Activated CD4-positive, alpha-beta T cell treated with anti-CD3 and anti-CD28 coated beads for 36 hours (primary cell): ENCODE results near the gene PATE1. TPM values are rescaled to one million over a fixed set of nuclear protein-coding genes. Genes with fewer than 3 reads are reported as not detected.

Source experiments
- ATAC-seq: fragments of 200-7000 bp; cut with Tn5 transposase; one replicate; pipeline ENCODE4 v1.10.0; 2021; ENCODE audit warnings: mild to moderate bottlenecking, moderate library complexity
- CTCF ChIA-PET: fragments of 350-600 bp; sonication (Branson Sonifier 250); formaldehyde crosslinking; loops from one replicate; lab custom pipeline; 2021; ENCODE audit warnings: antibody characterized with exemption; lab: Charles Lee
- POLR2A ChIA-PET: fragments of 350-600 bp; sonication (Branson Sonifier 250); formaldehyde crosslinking; loops from one replicate; lab custom pipeline; 2021; ENCODE audit warnings: antibody characterized with exemption, inconsistent platforms; lab: Charles Lee
- DNase-seq: peaks from one replicate; pipeline ENCODE4 v3.0.0-alpha.2; 2020
- H3K27ac Mint-ChIP-seq: one replicate; pipeline ENCODE4 v1.8.0; 2021; ENCODE audit warnings: mixed read lengths
- H3K27me3 Mint-ChIP-seq: one replicate; pipeline ENCODE4 v1.8.0; 2021; ENCODE audit warnings: mixed read lengths
- H3K36me3 Mint-ChIP-seq: one replicate; pipeline ENCODE4 v1.8.0; 2021; ENCODE audit warnings: low read depth, mixed read lengths
- H3K4me1 Mint-ChIP-seq: one replicate; pipeline ENCODE4 v1.8.0; 2021; ENCODE audit warnings: mixed read lengths
- H3K4me3 Mint-ChIP-seq: one replicate; pipeline ENCODE4 v1.8.0; 2021; ENCODE audit warnings: mild to moderate bottlenecking, moderate library complexity, mixed read lengths
- H3K9me3 Mint-ChIP-seq: one replicate; pipeline ENCODE4 v1.8.0; 2021; ENCODE audit warnings: low read depth, mixed read lengths
- intact Hi-C, 2 experiments: fragments of 100-400 bp; cut with DNase I in 1 of 2; cut with micrococcal nuclease in 1 of 2; formaldehyde crosslinking; loops; one replicate each; pipeline versions ENCODE4 v1.14.2 to v1.15.1; 2022 to 2024; cut with DNase I, micrococcal nuclease
- total RNA-seq, 2 experiments: library from RNA; stranded (reverse); gene quantifications; one replicate each; pipeline ENCODE4 v1.2.3, GENCODE V29; 2021

Gene PATE1
- total RNA-seq, 2 experiments from 2014 or later, result not detected

DNA sequence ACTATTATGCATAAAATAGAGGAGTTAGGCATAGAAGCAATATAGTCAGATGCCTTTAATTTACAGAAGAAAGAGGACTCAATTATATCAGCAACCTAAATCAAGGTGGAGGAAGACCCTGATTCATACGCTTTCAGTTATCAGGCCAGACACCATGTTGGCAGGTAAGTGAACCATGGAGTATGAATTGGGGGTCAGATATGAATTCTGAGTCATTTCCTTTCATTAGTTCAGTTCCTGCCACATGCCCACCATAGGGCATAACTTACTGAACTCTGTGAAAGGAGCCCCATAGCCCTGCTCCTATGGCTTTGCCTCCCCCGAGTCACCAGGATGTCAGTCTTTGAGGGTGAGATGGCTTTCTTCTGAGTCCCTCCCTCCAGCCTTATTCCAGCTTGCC, 17.4 kb downstream of the PATE1 start:
- Mint-ChIP-seq H3K27ac (no peak overlapping the region), H3K27me3 (peaks cover 12% of the 10 kb centered on the region), H3K4me3 (no peak overlapping the region), H3K4me1 (no peaks in the 10 kb centered on the region), H3K36me3 (no peaks in the 10 kb centered on the region), H3K9me3 (peaks cover 5% of the 10 kb centered on the region)
- ChIA-PET POLR2A (no interaction called here), CTCF (no interaction called here)
- ATAC-seq (no peak), DNase-seq (no peak)
- intact Hi-C loops, result no loop called here

DNA sequence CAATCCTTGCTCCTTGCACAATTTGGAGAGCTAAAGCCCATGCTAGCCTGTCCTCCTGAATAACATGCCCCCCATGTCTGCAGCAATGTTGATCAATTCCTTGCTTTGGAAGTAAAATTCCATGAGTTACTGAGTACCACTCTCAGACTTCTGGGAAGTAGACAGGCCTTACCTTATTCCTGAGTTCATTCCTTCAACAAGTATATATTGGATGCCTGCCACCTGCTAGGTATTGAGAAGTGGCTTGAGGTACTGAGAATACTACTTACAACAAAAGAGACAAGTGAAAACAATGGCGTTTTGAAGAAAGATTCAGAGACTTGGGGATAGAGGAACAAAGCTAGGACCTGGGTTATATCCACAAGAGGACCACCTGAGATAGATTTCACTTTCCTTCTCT, 20.2 kb downstream of the PATE1 start:
- no peak for ATAC-seq
- H3K9me3 Mint-ChIP-seq, result no peaks in the 10 kb centered on the region
- H3K4me1 Mint-ChIP-seq, result peaks cover 3% of the 10 kb centered on the region
- no peaks in the 10 kb centered on the region for H3K36me3 Mint-ChIP-seq
- intact Hi-C loops, result no loop called here
- H3K27ac Mint-ChIP-seq, result no peak overlapping the region
- ChIA-PET CTCF (no interaction called here), POLR2A (no interaction called here)
- H3K27me3 Mint-ChIP-seq, result peaks cover 14% of the 10 kb centered on the region
- H3K4me3 Mint-ChIP-seq, result no peak overlapping the region
- no peak for DNase-seq

DNA sequence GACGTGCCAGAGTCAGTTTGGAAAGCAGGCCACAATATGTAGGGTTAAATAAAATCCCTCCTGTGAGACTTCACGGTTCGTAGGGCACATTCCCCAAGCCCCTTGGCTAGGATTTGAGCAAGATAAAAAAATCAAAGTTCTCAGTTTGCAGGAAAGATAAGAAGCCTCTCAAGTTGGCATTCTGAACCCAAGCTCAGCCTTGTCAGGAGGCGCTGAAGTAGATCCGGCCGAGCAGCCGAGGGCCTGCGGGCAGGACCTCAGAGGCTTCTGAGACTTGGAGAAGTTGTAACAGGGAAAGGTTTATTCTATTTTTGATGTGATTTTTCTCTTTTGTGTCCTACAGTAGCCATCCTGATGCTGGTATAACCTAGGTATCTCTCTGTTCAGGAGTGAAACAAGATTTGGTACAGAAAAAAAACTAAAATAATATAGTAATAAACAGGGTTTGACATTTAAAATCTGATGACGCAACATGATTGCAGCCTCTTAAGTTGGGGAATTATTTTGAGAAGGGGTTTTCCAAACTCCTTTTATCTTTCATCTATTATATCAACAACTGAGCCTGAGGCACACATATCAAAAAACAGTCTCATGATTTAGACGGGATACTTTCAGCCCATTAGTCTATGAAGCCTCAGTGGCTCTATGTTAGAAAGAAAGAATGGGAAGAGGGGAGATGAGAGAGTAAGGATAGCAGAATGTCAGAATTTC, 22.4 kb downstream of the PATE1 start:
- Mint-ChIP-seq H3K4me3 (no peak overlapping the region), H3K9me3 (no peaks in the 10 kb centered on the region), H3K27ac (peak overlapping the region; percentile 26), H3K27me3 (peaks cover 13% of the 10 kb centered on the region), H3K36me3 (no peaks in the 10 kb centered on the region), H3K4me1 (peaks cover 3% of the 10 kb centered on the region)
- ChIA-PET CTCF (no interaction called here), POLR2A (no interaction called here)
- DNase-seq (peak; percentile 9), ATAC-seq (no peak)
- intact Hi-C loops, result no loop called here

DNA sequence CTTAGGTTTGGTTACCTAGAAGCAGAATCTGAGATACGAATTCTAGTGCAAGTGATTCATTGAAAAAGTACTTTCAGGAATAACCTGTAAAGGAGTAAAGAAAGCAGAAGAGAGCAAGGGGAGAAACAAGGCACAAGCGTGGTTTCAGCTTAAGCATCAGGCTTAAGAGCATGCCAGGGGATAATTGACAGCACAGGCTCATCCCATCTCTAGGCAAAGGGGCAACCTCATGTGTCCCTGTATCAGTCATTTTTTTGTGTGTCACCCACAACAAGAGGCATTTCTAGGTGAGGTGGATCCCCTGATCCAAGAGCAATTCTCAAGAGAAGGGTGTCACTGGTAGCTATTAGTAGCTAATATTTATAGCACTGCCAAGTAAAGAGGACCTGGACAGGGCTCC, 24.5 kb downstream of the PATE1 start:
- ATAC-seq (no peak), DNase-seq (no peak)
- Mint-ChIP-seq H3K4me1 (peaks cover 3% of the 10 kb centered on the region), H3K36me3 (no peaks in the 10 kb centered on the region), H3K9me3 (no peaks in the 10 kb centered on the region), H3K27ac (no peak overlapping the region), H3K4me3 (no peak overlapping the region), H3K27me3 (peaks cover 11% of the 10 kb centered on the region)
- intact Hi-C loops, result no loop called here
- ChIA-PET CTCF (no interaction called here), POLR2A (no interaction called here)

DNA sequence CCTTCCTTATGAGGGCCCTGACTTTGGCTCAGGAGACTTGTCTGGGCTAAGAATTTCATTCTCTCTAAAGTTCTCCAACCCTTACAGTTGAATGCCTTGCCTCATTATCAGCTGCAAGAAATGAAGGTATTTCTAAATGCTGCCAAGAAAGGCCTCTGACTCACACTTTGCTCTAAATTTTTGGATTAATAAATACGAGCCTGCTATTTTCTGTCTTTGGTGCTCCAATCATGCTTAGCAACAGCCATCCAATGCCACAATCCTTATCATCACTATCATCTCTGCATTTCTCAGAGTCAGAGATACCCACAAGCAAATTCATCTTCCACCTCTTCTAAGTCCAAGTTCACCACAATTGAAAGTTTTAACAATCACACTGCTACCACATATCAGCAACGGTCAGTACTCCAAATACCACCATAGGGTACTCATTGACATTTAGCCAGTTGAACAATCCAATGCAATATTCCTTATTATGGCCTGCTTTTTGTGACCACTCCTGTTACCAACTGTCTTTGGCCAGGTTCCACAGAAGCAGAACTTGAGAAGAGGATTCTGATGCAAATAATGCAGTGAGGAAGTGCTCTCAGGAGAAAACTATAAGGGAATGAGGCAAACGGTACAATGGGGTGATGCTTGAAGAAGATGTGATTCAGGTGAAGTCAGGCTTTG, 26.9 kb downstream of the PATE1 start:
- intact Hi-C loops, result no loop called here

DNA sequence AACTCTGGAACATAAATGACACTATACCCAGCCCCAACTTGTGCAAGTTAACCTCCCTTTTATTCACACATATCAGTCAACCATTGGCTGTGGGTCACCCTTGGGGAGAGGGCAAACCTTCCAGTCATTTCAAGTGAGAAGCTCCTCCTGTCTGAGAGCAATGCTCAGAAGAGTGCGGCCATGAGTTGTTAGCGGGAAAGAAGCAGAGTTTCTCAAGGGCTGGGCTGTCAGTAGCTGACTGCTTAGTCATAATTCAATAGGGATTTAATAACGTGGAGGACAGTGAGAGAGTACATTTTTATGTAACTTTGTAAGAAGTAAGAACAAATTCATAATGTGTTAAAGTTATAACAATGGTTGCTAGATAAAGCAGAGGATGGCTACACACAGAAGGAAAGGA, 27.4 kb downstream of the PATE1 start:
- no peaks in the 10 kb centered on the region for H3K9me3 Mint-ChIP-seq
- ChIA-PET CTCF (no interaction called here), POLR2A (no interaction called here)
- no peak overlapping the region for H3K27ac Mint-ChIP-seq
- intact Hi-C loops, result no loop called here
- ATAC-seq (no peak), DNase-seq (no peak)
- H3K4me1 Mint-ChIP-seq, result peaks cover 3% of the 10 kb centered on the region
- H3K36me3 Mint-ChIP-seq, result no peaks in the 10 kb centered on the region
- H3K27me3 Mint-ChIP-seq, result peaks cover 17% of the 10 kb centered on the region
- no peak overlapping the region for H3K4me3 Mint-ChIP-seq

More for the DNA sequence above, 26.9 kb downstream of the PATE1 start:
- peaks cover 15% of the 10 kb centered on the region for H3K27me3 Mint-ChIP-seq
- CTCF ChIA-PET, result interaction anchor here (0.8 kb wide), 1 partner anchor 40 kb away, joined by 3 read pairs; no protein-coding TSS in a partner anchor
- no peaks in the 10 kb centered on the region for H3K36me3 Mint-ChIP-seq
- ATAC-seq, result no peak
- no peak overlapping the region for H3K4me3 Mint-ChIP-seq
- H3K4me1 Mint-ChIP-seq, result peaks cover 3% of the 10 kb centered on the region
- no peaks in the 10 kb centered on the region for H3K9me3 Mint-ChIP-seq
- H3K27ac Mint-ChIP-seq, result peak overlapping the region; percentile 1
- no peak for DNase-seq
- POLR2A ChIA-PET, result no interaction called here

DNA sequence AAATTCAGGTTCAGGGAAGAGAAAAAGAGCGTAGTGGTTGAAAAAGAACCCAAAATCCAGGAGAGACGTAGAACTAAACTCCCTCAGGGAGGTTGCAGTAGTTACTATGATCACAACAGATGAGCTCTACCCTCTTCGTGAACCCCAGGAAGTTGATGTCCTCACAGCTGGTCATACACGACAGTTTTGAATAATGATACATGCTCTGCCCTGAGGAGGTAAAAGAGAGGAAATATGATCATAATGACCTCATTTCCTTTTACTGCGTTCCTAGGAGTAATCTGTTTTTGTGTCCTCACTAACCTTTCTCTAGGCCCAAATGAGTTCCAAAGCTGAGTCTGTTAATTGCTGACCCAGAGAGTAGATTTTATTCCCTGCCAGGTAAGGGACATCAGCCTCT, 31.2 kb downstream of the PATE1 start:
- Mint-ChIP-seq H3K27ac (no peak overlapping the region), H3K4me3 (no peak overlapping the region), H3K4me1 (no peaks in the 10 kb centered on the region), H3K9me3 (no peaks in the 10 kb centered on the region), H3K36me3 (no peaks in the 10 kb centered on the region), H3K27me3 (peaks cover 19% of the 10 kb centered on the region)
- POLR2A ChIA-PET, result no interaction called here
- intact Hi-C loops, result no loop called here
- no peak for DNase-seq
- CTCF ChIA-PET, result interaction anchor here (0.7 kb wide), 1 partner anchor 190 kb away, joined by 3 read pairs; no protein-coding TSS in a partner anchor
- peak; percentile 57 for ATAC-seq

DNA sequence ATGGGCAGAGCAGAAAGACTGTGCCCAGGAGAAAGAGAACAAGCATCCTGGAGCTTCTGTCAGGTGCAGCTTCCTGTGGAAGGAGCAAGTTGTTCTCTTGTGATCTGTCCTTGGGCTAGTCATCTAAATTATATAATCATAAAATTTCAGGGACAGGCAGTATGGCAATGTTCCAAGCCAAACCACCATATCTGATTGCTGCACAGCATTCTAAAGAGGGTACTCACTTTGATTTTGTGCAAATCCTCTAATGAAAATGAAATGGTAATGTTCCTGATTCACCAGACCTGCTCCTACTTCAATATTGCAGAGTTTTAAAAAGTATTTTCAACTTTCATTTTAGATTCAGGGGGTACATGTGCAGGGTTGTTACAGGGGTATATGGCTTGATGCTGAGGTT, 32.6 kb downstream of the PATE1 start, which contains the start of gene PATE2:
Gene PATE2 (minus strand): TSS at position 101 of the 400 bp plus-strand sequence. CDS start 55 bp downstream, at position 46.
- H3K36me3 Mint-ChIP-seq, result no peaks in the 10 kb centered on the region
- no peak within 1 kb of the TSS for H3K4me3 Mint-ChIP-seq
- H3K4me1 Mint-ChIP-seq, result no peaks in the 10 kb centered on the region
- no peaks in the 10 kb centered on the region for H3K9me3 Mint-ChIP-seq
- DNase-seq, result no peak
- H3K27ac Mint-ChIP-seq, result no peak within 1 kb of the TSS
- ChIA-PET POLR2A (no interaction called here), CTCF (no interaction called here)
- H3K27me3 Mint-ChIP-seq, result peaks cover 19% of the 10 kb centered on the region
- intact Hi-C loops, result no loop called here
- ATAC-seq, result no peak

DNA sequence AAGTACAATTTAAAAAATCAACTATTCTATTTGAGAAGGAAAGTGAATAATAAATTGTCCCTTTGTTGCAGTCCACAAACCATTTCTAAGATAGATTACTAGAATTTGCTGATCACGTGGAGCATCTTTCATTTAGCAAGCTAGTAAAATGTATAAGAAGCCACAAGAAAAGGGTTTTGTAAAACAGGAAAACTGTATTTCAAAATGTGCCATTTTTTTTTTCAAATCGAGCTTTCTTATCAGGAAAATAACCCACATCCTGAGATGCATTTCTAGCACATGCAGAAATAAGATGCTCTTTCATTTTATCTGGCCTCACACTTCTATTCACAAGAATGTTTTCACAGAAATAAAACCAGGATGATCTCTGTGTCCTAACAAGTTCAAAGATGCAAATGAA, 38.6 kb downstream of the PATE1 start:
- intact Hi-C loops, result no loop called here
- ChIA-PET CTCF (interaction anchor here (0.7 kb wide), 1 partner anchor 51 kb away, joined by 3 read pairs; no protein-coding TSS in a partner anchor), POLR2A (no interaction called here)
- no peaks in the 10 kb centered on the region for H3K9me3 Mint-ChIP-seq
- H3K4me1 Mint-ChIP-seq, result no peaks in the 10 kb centered on the region
- DNase-seq (no peak), ATAC-seq (no peak)
- H3K27ac Mint-ChIP-seq, result no peak overlapping the region
- no peak overlapping the region for H3K4me3 Mint-ChIP-seq
- H3K27me3 Mint-ChIP-seq, result peaks cover 12% of the 10 kb centered on the region
- no peaks in the 10 kb centered on the region for H3K36me3 Mint-ChIP-seq

DNA sequence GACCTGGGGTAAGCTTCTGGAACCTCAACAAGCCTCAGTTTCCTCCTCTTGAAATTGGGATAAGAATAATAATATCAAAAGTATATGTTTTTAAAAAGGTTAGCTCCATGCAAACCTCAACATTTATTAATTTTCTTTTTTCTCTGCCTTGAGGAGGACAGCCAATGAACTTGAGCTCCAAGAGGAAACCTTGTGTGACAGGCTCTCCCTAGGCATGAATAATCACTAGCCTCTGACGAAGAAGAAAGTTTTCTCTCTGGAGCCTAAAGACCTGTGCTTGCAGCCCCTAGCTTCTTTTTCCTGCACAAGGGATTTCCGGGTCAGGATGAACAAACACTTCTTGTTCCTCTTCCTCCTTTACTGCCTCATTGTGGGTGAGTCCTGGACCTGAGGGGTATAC, 41.7 kb downstream of the PATE1 start, which contains the start of gene PATE3:
Gene PATE3 (plus strand): TSS at position 301 of the 400 bp plus-strand sequence. CDS start 25 bp downstream, at position 326.
- ATAC-seq (no peak), DNase-seq (no peak)
- POLR2A ChIA-PET, result no interaction called here
- intact Hi-C loops, result no loop called here
- Mint-ChIP-seq H3K4me1 (no peaks in the 10 kb centered on the region), H3K9me3 (no peaks in the 10 kb centered on the region), H3K27ac (no peak within 1 kb of the TSS), H3K36me3 (no peaks in the 10 kb centered on the region), H3K4me3 (no peak within 1 kb of the TSS), H3K27me3 (peaks cover 4% of the 10 kb centered on the region)
- CTCF ChIA-PET, result no interaction called here

DNA sequence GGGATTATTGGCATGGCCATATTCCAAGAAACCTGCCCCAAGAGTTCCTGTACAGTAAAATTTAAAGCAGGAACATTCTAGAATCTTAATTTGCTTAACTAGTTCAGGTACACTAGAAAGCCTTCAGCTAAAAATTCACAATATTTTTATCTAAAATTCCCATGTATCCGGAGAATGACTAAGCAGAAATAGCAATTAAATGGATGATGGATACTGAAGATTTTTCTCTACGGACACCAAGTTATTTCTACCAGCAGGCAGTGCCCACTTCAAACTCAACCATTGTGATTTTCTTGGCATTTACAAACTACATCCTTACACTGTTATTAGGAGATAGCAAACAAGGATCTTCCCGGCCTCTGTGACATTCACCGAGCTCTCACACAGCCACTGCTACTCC, 44.7 kb downstream of the PATE1 start:
- Mint-ChIP-seq H3K4me1 (no peaks in the 10 kb centered on the region), H3K36me3 (no peaks in the 10 kb centered on the region), H3K4me3 (no peak overlapping the region), H3K27me3 (peaks cover 4% of the 10 kb centered on the region), H3K27ac (no peak overlapping the region), H3K9me3 (peaks cover 10% of the 10 kb centered on the region)
- no peak for ATAC-seq
- intact Hi-C loops, result no loop called here
- ChIA-PET CTCF (interaction anchor here (0.6 kb wide), 1 partner anchor 94 kb away, joined by 3 read pairs; no protein-coding TSS in a partner anchor), POLR2A (no interaction called here)
- DNase-seq, result no peak

DNA sequence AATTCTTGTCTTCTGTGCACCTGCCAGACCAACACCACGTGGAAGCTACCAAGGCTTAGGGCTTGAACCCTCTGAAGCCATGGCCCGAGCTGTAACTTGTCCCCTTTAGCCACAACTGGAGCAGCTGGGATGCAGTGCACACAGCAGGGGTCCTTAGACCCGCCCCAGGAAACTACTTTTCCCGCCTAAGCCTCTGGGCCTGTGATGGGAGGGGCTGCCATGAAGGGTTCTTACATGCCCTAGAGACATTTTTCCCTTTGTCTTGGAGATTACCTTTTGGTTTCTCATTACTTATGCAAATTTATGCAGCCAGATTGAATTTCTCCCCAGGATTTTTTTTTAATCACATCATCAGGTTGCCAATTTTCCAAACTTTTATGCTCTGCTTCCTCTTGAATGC, 51.6 kb downstream of the PATE1 start:
- Mint-ChIP-seq H3K9me3 (peaks cover 31% of the 10 kb centered on the region), H3K27ac (no peak overlapping the region), H3K36me3 (no peaks in the 10 kb centered on the region), H3K4me1 (no peaks in the 10 kb centered on the region), H3K4me3 (no peak overlapping the region), H3K27me3 (no peaks in the 10 kb centered on the region)
- intact Hi-C loops, result no loop called here
- no peak for DNase-seq
- ChIA-PET POLR2A (no interaction called here), CTCF (no interaction called here)
- ATAC-seq, result no peak
